OCI-LY3 (cell line): Measurements from ENCODE around the gene PCNX3.

ENCODE experiments used
- H2AFZ ChIP-seq: fragments of 200-600, 300-600 bp; shearing (Covaris generic); 2 replicates; pipeline ENCODE4 v1.6.0; 2014; ENCODE audit warnings: antibody characterized with exemption, low read depth, low read length
- H3K27ac ChIP-seq: fragments of 200-600, 300-600 bp; sonication (generic); 2 replicates; pipeline ENCODE4 v1.5.1; 2014; ENCODE audit warnings: mild to moderate bottlenecking, low read length, moderate library complexity, mixed read lengths
- H3K27me3 ChIP-seq: fragments of 200-600, 300-600 bp; sonication (generic); 2 replicates; pipeline ENCODE4 v1.6.1; 2014; ENCODE audit warnings: low read depth, low read length, mixed read lengths
- H3K36me3 ChIP-seq: fragments of 200-600, 300-600 bp; sonication (generic); replicated peaks from 2 replicates; pipeline ENCODE3; 2014; ENCODE audit warnings: low read depth, low read length, mixed read lengths
- H3K4me1 ChIP-seq: fragments of 300-600, 200-600 bp; sonication (generic); 2 replicates; pipeline ENCODE4 v1.6.1; 2014; ENCODE audit warnings: low read length, mixed read lengths
- H3K4me2 ChIP-seq: fragments of 200-600, 300-600 bp; sonication (generic); 2 replicates; pipeline ENCODE4 v1.6.1; 2014; ENCODE audit warnings: low read length, mixed read lengths
- H3K4me3 ChIP-seq: fragments of 300-600, 200-600 bp; sonication (generic); 2 replicates; pipeline ENCODE4 v1.5.1; 2014; ENCODE audit warnings: antibody characterized with exemption, mild to moderate bottlenecking, low read length, moderate library complexity
- H3K79me2 ChIP-seq: fragments of 300-600, 200-600 bp; shearing (Covaris generic); 2 replicates; pipeline ENCODE4 v1.6.1; 2014; ENCODE audit warnings: mild to moderate bottlenecking, low read length, mixed read lengths
- H3K9ac ChIP-seq: fragments of 300-600, 200-600 bp; shearing (Covaris generic); 2 replicates; pipeline ENCODE4 v1.6.0; 2014; ENCODE audit warnings: mild to moderate bottlenecking, low read length, moderate library complexity
- H3K9me3 ChIP-seq: fragments of 200-600, 300-600 bp; shearing (Covaris generic); 2 replicates; pipeline ENCODE4 v1.6.1; 2014; ENCODE audit warnings: low read length, mixed read lengths; ENCODE audit not compliant: insufficient read depth
- H4K20me1 ChIP-seq: fragments of 200-600, 300-600 bp; sonication (generic); 2 replicates; pipeline ENCODE4 v1.6.1; 2016; ENCODE audit warnings: low read length, mixed read lengths; ENCODE audit not compliant: insufficient read depth
- CTCF ChIP-seq: fragments of 200-600, 300-600 bp; sonication (generic); IDR thresholded peaks from 2 replicates; pipeline ENCODE4 v1.5.1; 2014; ENCODE audit warnings: antibody characterized with exemption, low read length, low read depth
- EZH2phosphoT487 ChIP-seq: fragments of 200-600 bp; shearing (Covaris generic); IDR thresholded peaks from 2 replicates; pipeline ENCODE4 v1.6.1; 2018; ENCODE audit warnings: antibody characterized with exemption, mixed run types, low read depth

PCNX3 gene

GRCh38 chr11:65622011-65622410, 6.4 kb downstream of the PCNX3 start:
- H3K4me2 ChIP-seq: no peak overlapping the region
- H3K9me3 ChIP-seq: no peaks in the 10 kb centered on the region
- peaks cover 19% of the 10 kb centered on the region for H3K79me2 ChIP-seq
- no peak overlapping the region for H3K9ac ChIP-seq
- H3K27me3 ChIP-seq: no peaks in the 10 kb centered on the region
- TF ChIP-seq CTCF: no peak
- no peak for TF ChIP-seq EZH2phosphoT487
- peaks cover 1% of the 10 kb centered on the region; the same call in 1 of the 2 replicates for H4K20me1 ChIP-seq
- H3K4me3 ChIP-seq: no peak overlapping the region
- H3K4me1 ChIP-seq: peaks cover 10% of the 10 kb centered on the region
- no peak overlapping the region for H2AFZ ChIP-seq
- H3K27ac ChIP-seq: no peak overlapping the region
- H3K36me3 ChIP-seq: peaks cover 68% of the 10 kb centered on the region

GRCh38 chr11:65623177-65623576, 7.6 kb downstream of the PCNX3 start:
- Histone ChIP-seq H3K9me3 (no peaks in the 10 kb centered on the region), H3K27me3 (no peaks in the 10 kb centered on the region), H2AFZ (no peak overlapping the region), H3K27ac (no peak overlapping the region), H3K9ac (no peak overlapping the region), H3K36me3 (peaks cover 67% of the 10 kb centered on the region), H3K4me3 (no peak overlapping the region), H3K79me2 (peaks cover 7% of the 10 kb centered on the region; the same call in 1 of the 2 replicates), H3K4me1 (no peaks in the 10 kb centered on the region), H3K4me2 (no peak overlapping the region), H4K20me1 (no peaks in the 10 kb centered on the region)
- TF ChIP-seq EZH2phosphoT487: no peak
- TF ChIP-seq CTCF: no peak

GRCh38 chr11:65623852-65624616, 8.5 kb downstream of the PCNX3 start:
- H2AFZ ChIP-seq: no peak overlapping the region
- peaks cover 66% of the 10 kb centered on the region for H3K36me3 ChIP-seq
- H3K4me1 ChIP-seq: no peaks in the 10 kb centered on the region
- H4K20me1 ChIP-seq: no peaks in the 10 kb centered on the region
- no peak overlapping the region for H3K4me3 ChIP-seq
- TF ChIP-seq EZH2phosphoT487 (no peak), CTCF (no peak)
- H3K27ac ChIP-seq: no peak overlapping the region
- H3K27me3 ChIP-seq: no peaks in the 10 kb centered on the region
- no peak overlapping the region for H3K4me2 ChIP-seq
- no peaks in the 10 kb centered on the region for H3K79me2 ChIP-seq
- H3K9ac ChIP-seq: no peak overlapping the region
- no peaks in the 10 kb centered on the region for H3K9me3 ChIP-seq

- H3K9ac ChIP-seq: no peak overlapping the region
- no peaks in the 10 kb centered on the region for H3K9me3 ChIP-seq
- TF ChIP-seq EZH2phosphoT487 (no peak), CTCF (no peak)
- no peaks in the 10 kb centered on the region for H4K20me1 ChIP-seq
- peaks cover 67% of the 10 kb centered on the region for H3K36me3 ChIP-seq
- no peak overlapping the region for H3K4me3 ChIP-seq
- H3K4me2 ChIP-seq: no peak overlapping the region
- no peaks in the 10 kb centered on the region for H3K79me2 ChIP-seq
- no peaks in the 10 kb centered on the region for H3K4me1 ChIP-seq
- H3K27ac ChIP-seq: no peak overlapping the region
- H2AFZ ChIP-seq: no peak overlapping the region
- H3K27me3 ChIP-seq: no peaks in the 10 kb centered on the region
These were observed 9.5 kb downstream of the PCNX3 start for GRCh38 chr11:65624931-65625627.
